Mesenchymal stem cell (in vitro differentiated cells and primary cell): ENCODE data around the gene CAMK2D.
"Not testable (repeated sequence)": the region's sequence is repeated elsewhere in the genome, so short reads cannot be mapped to it uniquely, and the experiment has no call there.

ENCODE experiments used
- DNase-seq: peaks from one replicate; pipeline ENCODE4 v3.0.0-alpha.2; 2013
- H2AFZ ChIP-seq: one replicate; pipeline ENCODE4 v1.6.1; 2013; ENCODE audit warnings: low read depth, mild to moderate bottlenecking, control low read depth, inconsistent platforms, low read length, moderate library complexity
- H2AK5ac ChIP-seq: 2 replicates; pipeline ENCODE4 v1.6.1; 2013; ENCODE audit warnings: low read length, moderate library complexity, mild to moderate bottlenecking, inconsistent platforms; ENCODE audit not compliant: severe bottlenecking
- H2BK120ac ChIP-seq: one replicate; pipeline ENCODE4 v1.6.1; 2013; ENCODE audit warnings: low read depth, mild to moderate bottlenecking, inconsistent platforms, low read length, moderate library complexity
- H2BK12ac ChIP-seq, 2 experiments: one replicate each; pipeline ENCODE4 v1.6.1; 2013; ENCODE audit warnings: inconsistent platforms in 2 of 2, low read length in 2 of 2, mild to moderate bottlenecking in 2 of 2, moderate library complexity in 2 of 2, control low read depth in 1 of 2
- H2BK15ac ChIP-seq: one replicate; pipeline ENCODE4 v1.6.1; 2013; ENCODE audit warnings: mild to moderate bottlenecking, low read depth, inconsistent platforms; ENCODE audit not compliant: poor library complexity, severe bottlenecking
- H2BK5ac ChIP-seq: 2 replicates; pipeline ENCODE4 v1.6.1; 2013; ENCODE audit warnings: low read depth, mild to moderate bottlenecking, low read length, control low read depth, inconsistent platforms; ENCODE audit not compliant: poor library complexity, severe bottlenecking
- H3K14ac ChIP-seq, 2 experiments: one replicate each; pipeline ENCODE4 v1.6.1; 2013; ENCODE audit warnings: inconsistent platforms in 2 of 2, low read length in 2 of 2, control low read depth in 1 of 2, mild to moderate bottlenecking in 1 of 2, moderate library complexity in 1 of 2
- H3K18ac ChIP-seq, 2 experiments: one replicate each; pipeline ENCODE4 v1.6.1; 2013; ENCODE audit warnings: inconsistent platforms in 2 of 2, low read length in 2 of 2, control low read depth in 1 of 2, low read depth in 1 of 2, mild to moderate bottlenecking in 1 of 2
- H3K23ac ChIP-seq, 2 experiments: one replicate each; pipeline ENCODE4 v1.6.1; 2013; ENCODE audit warnings: inconsistent platforms in 2 of 2, low read length in 2 of 2, mild to moderate bottlenecking in 2 of 2, moderate library complexity in 2 of 2, control low read depth in 1 of 2
- H3K27ac ChIP-seq: 2 replicates; pipeline ENCODE4 v1.5.1; 2013; ENCODE audit warnings: mild to moderate bottlenecking, moderate library complexity, low read length, control low read depth, inconsistent platforms; ENCODE audit not compliant: poor library complexity, severe bottlenecking
- H3K27me3 ChIP-seq, 2 experiments: 2 replicates each; pipeline versions ENCODE4 v1.6.1 to v1.7.0; 2013; ENCODE audit warnings: low read length in 2 of 2, mild to moderate bottlenecking in 2 of 2, moderate library complexity in 2 of 2, control low read depth in 1 of 2, inconsistent platforms in 1 of 2; ENCODE audit not compliant: control insufficient read depth in 1 of 2, insufficient read depth in 1 of 2
- H3K36me3 ChIP-seq, 2 experiments: 2 replicates each; pipeline versions ENCODE4 v1.6.1 to v1.7.0; 2013; ENCODE audit warnings: low read length in 2 of 2, control low read depth in 1 of 2, inconsistent platforms in 1 of 2, low read depth in 1 of 2, mild to moderate bottlenecking in 1 of 2; ENCODE audit not compliant: insufficient read depth in 2 of 2, control insufficient read depth in 1 of 2
- H3K4ac ChIP-seq, 2 experiments: one replicate each; pipeline ENCODE4 v1.6.1; 2013; ENCODE audit warnings: inconsistent platforms in 2 of 2, low read length in 2 of 2, mild to moderate bottlenecking in 2 of 2, moderate library complexity in 2 of 2, control low read depth in 1 of 2, low read depth in 1 of 2
- H3K4me1 ChIP-seq: 2 replicates; pipeline ENCODE4 v1.6.1; 2013; ENCODE audit warnings: low read depth, low read length, control low read depth; ENCODE audit not compliant: control insufficient read depth, insufficient read depth
- H3K4me2 ChIP-seq: 2 replicates; pipeline ENCODE4 v1.6.1; 2013; ENCODE audit warnings: low read length, mild to moderate bottlenecking, inconsistent platforms; ENCODE audit not compliant: poor library complexity, severe bottlenecking
- H3K4me3 ChIP-seq, 2 experiments: 2 replicates each; pipeline versions ENCODE4 v1.5.1 to v1.7.0; 2013; ENCODE audit warnings: low read length in 2 of 2, mild to moderate bottlenecking in 2 of 2, control low read depth in 1 of 2, low read depth in 1 of 2; ENCODE audit not compliant: insufficient read depth in 1 of 2
- H3K79me1 ChIP-seq: replicated peaks from 2 replicates; pipeline ENCODE4 v1.6.1; 2013; ENCODE audit warnings: mild to moderate bottlenecking, control low read depth, low read length, inconsistent platforms; ENCODE audit not compliant: poor library complexity, severe bottlenecking
- H3K9ac ChIP-seq: 2 replicates; pipeline ENCODE4 v1.7.0; 2013; ENCODE audit warnings: mild to moderate bottlenecking, low read length, moderate library complexity
- H3K9me3 ChIP-seq: 2 replicates; pipeline ENCODE4 v1.7.0; 2013; ENCODE audit warnings: mild to moderate bottlenecking, low read length; ENCODE audit not compliant: control insufficient read depth
- H4K8ac ChIP-seq: one replicate; pipeline ENCODE4 v1.6.1; 2013; ENCODE audit warnings: inconsistent platforms, mild to moderate bottlenecking, low read length, moderate library complexity
- H4K91ac ChIP-seq: one replicate; pipeline ENCODE4 v1.6.1; 2013; ENCODE audit warnings: mild to moderate bottlenecking, low read length, inconsistent platforms
- WGBS: methylation state at CpG from one replicate; pipeline ENCODE4 v1.1.7; 2013; ENCODE audit warnings: mixed read lengths; 5-methylcytosine and 5-hydroxymethylcytosine counted together

The CAMK2D gene

DNA sequence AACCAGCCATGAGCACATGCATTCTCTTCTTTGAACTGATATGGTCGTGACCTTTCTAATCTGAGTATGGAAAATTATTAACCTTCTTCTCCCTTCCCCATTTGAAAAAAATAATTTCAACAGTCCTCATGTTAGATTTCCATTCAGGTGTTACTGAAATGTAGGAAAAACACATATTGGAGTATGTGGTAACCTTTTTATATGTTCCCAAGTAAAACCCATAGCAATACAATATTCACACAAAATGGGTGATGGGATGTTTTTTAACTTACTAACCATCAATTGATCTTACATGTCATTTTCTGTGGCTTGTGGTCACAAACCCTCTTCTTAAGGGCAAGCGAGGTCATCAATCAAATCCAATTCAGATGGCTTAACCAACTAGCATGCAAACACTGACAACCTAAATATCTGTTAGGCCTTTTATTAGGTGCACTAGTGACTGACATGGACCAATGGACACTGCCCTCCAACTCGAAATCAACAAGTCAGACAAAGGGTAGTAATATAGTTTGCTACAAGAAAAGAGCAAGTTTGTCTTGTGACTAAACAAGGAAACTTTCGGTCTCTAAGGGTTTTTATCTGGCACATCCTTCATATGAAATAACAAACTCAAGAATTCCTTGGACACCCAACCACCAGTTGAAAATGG lies 74.3 kb downstream of the CAMK2D start:
- Histone ChIP-seq H2BK12ac (no peak overlapping the region), H2AK5ac (no peak overlapping the region), H3K79me1 (peaks cover 7% of the 10 kb centered on the region), H2BK120ac (no peak overlapping the region), H3K14ac (no peak overlapping the region), H3K9me3 (no peaks in the 10 kb centered on the region), H3K23ac (no peak overlapping the region), H3K36me3 (peaks cover 2 to 64% of the 10 kb centered on the region in 2 experiments), H3K4me3 (peak overlapping the region in 1 of 2 experiments; percentile 23), H3K4me1 (peaks cover 5% of the 10 kb centered on the region), H2BK15ac (no peak overlapping the region), H3K4ac (no peak overlapping the region), H3K18ac (no peak overlapping the region), H3K27me3 (no peaks in the 10 kb centered on the region), H4K91ac (no peak overlapping the region), H2AFZ (no peak overlapping the region), H3K4me2 (no peak overlapping the region), H3K27ac (no peak overlapping the region), H4K8ac (no peak overlapping the region), H2BK5ac (no peak overlapping the region), H3K9ac (no peak overlapping the region)
- no peak for DNase-seq
- WGBS, result 90% methylated on average over 3 of the region's 4 CpGs

DNA sequence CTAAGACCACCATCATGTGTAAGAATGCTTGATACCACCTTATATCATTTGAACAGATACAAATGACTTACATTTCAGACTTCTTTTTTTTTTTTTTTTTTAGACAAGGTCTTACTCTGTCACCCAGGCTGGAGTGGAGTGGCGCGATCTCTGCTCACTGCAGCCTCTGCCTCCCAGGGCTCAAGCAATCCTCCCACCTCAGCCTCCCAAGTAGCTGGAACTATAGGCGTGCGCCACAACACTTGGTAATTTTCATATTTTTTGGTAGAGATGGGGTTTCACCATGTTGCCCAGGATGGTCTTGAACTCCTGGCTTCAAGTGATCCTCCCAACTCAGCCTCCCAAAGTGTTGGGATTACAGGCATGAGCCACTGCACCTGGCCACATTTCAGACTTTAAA lies 76.4 kb downstream of the CAMK2D start:
- Histone ChIP-seq H3K9ac (peak overlapping the region; percentile 62), H3K79me1 (peaks cover 12% of the 10 kb centered on the region), H3K36me3 (peaks cover 0 to 73% of the 10 kb centered on the region in 2 experiments)
- not testable (repeated sequence) for H3K14ac ChIP-seq, H2BK120ac ChIP-seq, H2BK12ac ChIP-seq, H3K4ac ChIP-seq, H3K4me1 ChIP-seq, H3K9me3 ChIP-seq, H2BK5ac ChIP-seq, H3K23ac ChIP-seq, DNase-seq, H3K27ac ChIP-seq, H4K8ac ChIP-seq, H3K4me2 ChIP-seq, H2AK5ac ChIP-seq, H4K91ac ChIP-seq, H3K27me3 ChIP-seq, H2BK15ac ChIP-seq, H3K18ac ChIP-seq, H3K4me3 ChIP-seq, H2AFZ ChIP-seq
- 100% methylated on average over 2 of the region's 4 CpGs for WGBS

DNA sequence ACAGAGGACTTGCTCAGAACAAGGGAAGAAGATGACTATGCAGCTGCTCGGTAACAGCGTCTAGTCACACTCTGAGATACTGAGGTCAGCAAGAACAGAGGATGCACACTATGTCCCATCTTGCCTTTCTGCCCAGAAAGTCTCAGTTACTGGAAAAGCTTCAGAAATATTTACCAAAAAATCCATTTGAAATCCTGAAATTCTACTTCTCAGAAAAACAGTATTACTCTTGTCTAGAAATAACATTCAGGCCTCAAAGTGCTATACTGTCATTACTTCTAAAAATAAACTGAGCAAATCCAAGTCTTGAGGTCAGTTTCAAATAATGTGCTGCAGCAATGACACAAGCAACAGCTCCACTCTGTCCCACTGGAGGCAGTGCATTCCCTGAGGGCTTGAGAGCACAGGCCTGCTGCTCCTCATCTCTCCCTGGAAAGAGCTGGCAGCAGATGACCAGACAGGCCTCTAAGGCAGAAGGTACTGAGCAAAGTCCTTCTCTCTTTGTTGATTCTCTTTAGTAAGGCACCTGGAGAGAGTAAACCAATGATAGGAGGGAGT lies 76.9 kb downstream of the CAMK2D start:
- H4K8ac ChIP-seq, result no peak overlapping the region
- WGBS, result 55% methylated on average over 2 of the region's 2 CpGs
- peak overlapping the region; percentile 21 for H3K27ac ChIP-seq
- no peak overlapping the region for H3K4me2 ChIP-seq
- H2BK12ac ChIP-seq, result no peak overlapping the region
- H3K4me1 ChIP-seq, result peaks cover 5% of the 10 kb centered on the region
- H3K4me3 ChIP-seq, result no peak overlapping the region
- no peak overlapping the region for H3K18ac ChIP-seq
- DNase-seq, result peak; percentile 86
- H3K9ac ChIP-seq, result peak overlapping the region; percentile 62
- no peak overlapping the region for H4K91ac ChIP-seq
- H2BK120ac ChIP-seq, result no peak overlapping the region
- no peak overlapping the region for H3K23ac ChIP-seq
- no peak overlapping the region for H2AK5ac ChIP-seq
- peaks cover 0 to 74% of the 10 kb centered on the region in 2 experiments for H3K36me3 ChIP-seq
- no peak overlapping the region for H2AFZ ChIP-seq
- no peak overlapping the region for H3K4ac ChIP-seq
- no peak overlapping the region for H2BK15ac ChIP-seq
- H3K79me1 ChIP-seq, result peaks cover 13% of the 10 kb centered on the region
- no peaks in the 10 kb centered on the region for H3K9me3 ChIP-seq
- H3K14ac ChIP-seq, result no peak overlapping the region
- H3K27me3 ChIP-seq, result no peaks in the 10 kb centered on the region
- H2BK5ac ChIP-seq, result no peak overlapping the region

DNA sequence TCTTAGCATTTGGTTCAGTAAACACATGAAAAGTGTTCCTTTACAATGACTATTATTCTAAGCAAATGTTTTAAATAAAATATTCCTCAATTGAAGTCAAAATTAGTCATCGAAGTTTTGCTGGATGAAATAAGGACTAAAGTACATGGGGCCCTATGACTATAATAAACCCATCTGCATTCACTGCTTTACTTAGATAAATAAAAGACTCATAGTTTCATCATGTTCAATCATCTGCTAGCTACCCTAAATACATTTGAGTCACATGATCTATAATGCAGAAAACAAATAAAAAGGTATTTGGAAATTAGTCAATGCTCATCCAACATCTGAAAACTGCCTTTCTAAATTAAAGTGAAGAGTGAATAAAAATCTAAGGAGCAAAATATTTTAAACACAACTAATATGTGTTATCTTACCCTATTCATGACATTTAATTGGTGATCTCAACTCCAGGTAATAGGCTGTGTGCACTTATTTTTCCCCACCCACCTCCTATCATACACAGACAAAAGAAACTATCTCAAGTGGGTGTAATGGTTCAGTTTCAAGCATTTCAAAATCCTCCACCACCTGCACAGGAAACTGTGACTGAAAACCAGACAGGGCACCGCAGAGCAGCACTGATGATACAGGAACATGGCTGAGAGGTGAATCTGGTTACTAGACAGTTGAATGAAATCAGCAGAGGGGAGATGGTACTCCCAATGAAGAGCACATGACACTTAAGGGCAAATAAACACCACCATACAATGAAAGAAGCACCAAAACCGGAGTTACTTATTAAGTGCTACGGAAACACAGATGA lies 78.6 kb downstream of the CAMK2D start:
- peaks cover 5% of the 10 kb centered on the region for H3K4me1 ChIP-seq
- H4K91ac ChIP-seq, result no peak overlapping the region
- H3K36me3 ChIP-seq, result peaks cover 0 to 80% of the 10 kb centered on the region in 2 experiments
- H3K27ac ChIP-seq, result peak overlapping the region; percentile 30
- no peak overlapping the region for H3K23ac ChIP-seq
- no peak overlapping the region for H2AK5ac ChIP-seq
- peak overlapping the region; percentile 62 for H3K9ac ChIP-seq
- no peak overlapping the region for H2BK12ac ChIP-seq
- 100% methylated on average over 2 of the region's 4 CpGs for WGBS
- no peak overlapping the region for H3K18ac ChIP-seq
- no peak overlapping the region for H3K14ac ChIP-seq
- no peak overlapping the region for H2BK5ac ChIP-seq
- no peak overlapping the region for H4K8ac ChIP-seq
- no peak for DNase-seq
- H3K27me3 ChIP-seq, result no peaks in the 10 kb centered on the region
- H3K9me3 ChIP-seq, result no peaks in the 10 kb centered on the region
- no peak overlapping the region for H2AFZ ChIP-seq
- no peak overlapping the region for H2BK15ac ChIP-seq
- peaks cover 13% of the 10 kb centered on the region for H3K79me1 ChIP-seq
- H2BK120ac ChIP-seq, result no peak overlapping the region
- H3K4ac ChIP-seq, result no peak overlapping the region
- H3K4me3 ChIP-seq, result no peak overlapping the region
- H3K4me2 ChIP-seq, result no peak overlapping the region
